SJSA1 (cell line): Measurements from ENCODE around the gene STON2. TPM values are rescaled to one million over a fixed set of nuclear protein-coding genes. Genes with fewer than 3 reads are reported as not detected.
"Not testable (repeated sequence)": the region's sequence is repeated elsewhere in the genome, so short reads cannot be mapped to it uniquely, and the experiment has no call there.

Source experiments
- DNase-seq, 2 experiments: peaks; one replicate each; pipeline ENCODE4 v3.0.0-alpha.2; 2015 to 2020; ENCODE audit warnings: low spot score in 2 of 2, low read depth in 1 of 2
- H3K27ac ChIP-seq: fragments of 250-450 bp; sonication (Bioruptor Pico); 2 replicates; pipeline ENCODE4 v1.5.1; 2020; ENCODE audit warnings: mild to moderate bottlenecking, moderate library complexity
- H3K27me3 ChIP-seq: fragments of 250-450 bp; sonication (Bioruptor Pico); replicated peaks from 2 replicates; pipeline ENCODE4 v1.5.1; 2020; ENCODE audit warnings: mild to moderate bottlenecking, moderate library complexity
- H3K36me3 ChIP-seq: fragments of 250-450 bp; sonication (Bioruptor Pico); 2 replicates; pipeline ENCODE4 v1.5.1; 2020; ENCODE audit warnings: mild to moderate bottlenecking
- H3K4me1 ChIP-seq: fragments of 250-450 bp; sonication (Bioruptor Pico); replicated peaks from 2 replicates; pipeline ENCODE4 v1.6.1; 2021; ENCODE audit warnings: mild to moderate bottlenecking
- H3K4me3 ChIP-seq: fragments of 250-450 bp; sonication (Bioruptor Pico); 2 replicates; pipeline ENCODE4 v1.5.1; 2020; ENCODE audit warnings: mild to moderate bottlenecking
- H3K9me3 ChIP-seq: fragments of 250-450 bp; sonication (Bioruptor Pico); replicated peaks from 2 replicates; pipeline ENCODE4 v1.5.1; 2020; ENCODE audit warnings: mild to moderate bottlenecking
- total RNA-seq: library from RNA; depleted of rRNA; stranded (reverse); fragments of >200 nt; shearing (Covaris generic); gene quantifications from 2 replicates; pipeline ENCODE4 v1.2.3, GENCODE V29; 2014

The STON2 gene
- total RNA-seq, 1 experiment from 2014 or later: 0.08 TPM

DNA sequence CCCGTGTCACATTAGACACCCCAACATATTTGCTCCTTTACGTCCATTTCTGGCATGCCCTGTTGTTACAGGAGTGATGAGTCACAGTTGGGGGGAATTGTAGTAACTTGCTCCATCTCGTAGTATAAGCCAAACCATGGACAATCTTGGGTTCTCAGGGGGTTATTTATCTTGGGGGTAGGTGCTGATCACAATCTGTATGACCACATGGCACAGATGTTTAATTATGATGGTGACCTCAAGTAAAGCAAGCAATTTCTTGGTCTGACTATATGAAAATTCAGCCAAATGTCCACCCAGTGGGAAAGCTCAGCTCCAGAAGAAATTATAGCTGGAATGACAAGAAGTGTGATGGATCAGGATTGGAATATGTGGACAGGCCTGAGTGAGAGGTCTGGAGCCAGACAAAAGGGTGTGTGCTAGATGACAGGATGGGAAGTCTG is 32.1 kb upstream of the STON2 start:
- H3K4me3 ChIP-seq: no peak overlapping the region
- H3K9me3 ChIP-seq: no peaks in the 10 kb centered on the region
- no peak overlapping the region for H3K27ac ChIP-seq
- peaks cover 13% of the 10 kb centered on the region for H3K4me1 ChIP-seq
- DNase-seq: no peak
- H3K36me3 ChIP-seq: no peaks in the 10 kb centered on the region
- peaks cover 33% of the 10 kb centered on the region for H3K27me3 ChIP-seq

DNA sequence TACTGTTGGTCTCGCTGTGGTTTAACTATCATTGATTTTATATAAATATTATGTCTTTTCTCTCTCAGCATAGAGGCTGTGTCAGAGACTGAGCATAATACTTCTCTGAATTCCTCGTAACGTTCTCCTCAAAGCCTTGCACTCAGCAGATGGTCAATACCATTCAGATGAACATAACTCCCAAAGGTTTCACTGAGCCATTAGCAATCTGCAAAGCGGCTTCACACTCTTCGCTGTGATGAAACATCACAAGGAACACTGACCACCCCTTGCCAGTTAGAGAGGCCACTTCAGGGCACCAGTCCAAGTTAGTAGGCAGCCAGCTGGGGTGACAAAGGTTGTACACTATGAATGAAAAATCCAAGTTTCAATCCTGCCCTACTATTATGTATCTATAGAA is 30.1 kb upstream of the STON2 start:
- no peak overlapping the region for H3K27ac ChIP-seq
- no peaks in the 10 kb centered on the region for H3K4me1 ChIP-seq
- H3K36me3 ChIP-seq: no peaks in the 10 kb centered on the region
- H3K9me3 ChIP-seq: no peaks in the 10 kb centered on the region
- H3K4me3 ChIP-seq: no peak overlapping the region
- DNase-seq: no peak
- peaks cover 15% of the 10 kb centered on the region for H3K27me3 ChIP-seq

DNA sequence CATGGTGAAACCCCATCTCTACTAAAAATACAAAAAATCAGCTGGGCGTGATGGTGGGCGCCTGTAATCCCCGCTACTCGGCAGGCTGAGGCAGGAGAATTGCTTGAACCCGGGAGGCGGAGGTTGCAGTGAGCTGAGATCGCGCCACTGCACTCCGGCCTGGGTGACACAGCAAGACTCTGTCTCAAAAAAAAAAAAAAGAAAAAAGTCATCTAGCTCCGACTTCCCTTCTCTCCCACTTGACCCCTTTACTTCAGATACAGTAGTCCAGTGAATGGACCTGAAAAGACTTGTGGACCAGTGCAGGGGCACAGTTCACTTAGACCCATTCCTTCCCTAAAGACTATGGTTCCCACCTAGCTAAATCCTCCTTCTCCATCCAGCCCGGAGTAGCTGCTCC is 29.6 kb upstream of the STON2 start:
- not testable (repeated sequence) for H3K4me1 ChIP-seq, H3K36me3 ChIP-seq, H3K9me3 ChIP-seq, H3K27ac ChIP-seq, H3K4me3 ChIP-seq, DNase-seq, H3K27me3 ChIP-seq

DNA sequence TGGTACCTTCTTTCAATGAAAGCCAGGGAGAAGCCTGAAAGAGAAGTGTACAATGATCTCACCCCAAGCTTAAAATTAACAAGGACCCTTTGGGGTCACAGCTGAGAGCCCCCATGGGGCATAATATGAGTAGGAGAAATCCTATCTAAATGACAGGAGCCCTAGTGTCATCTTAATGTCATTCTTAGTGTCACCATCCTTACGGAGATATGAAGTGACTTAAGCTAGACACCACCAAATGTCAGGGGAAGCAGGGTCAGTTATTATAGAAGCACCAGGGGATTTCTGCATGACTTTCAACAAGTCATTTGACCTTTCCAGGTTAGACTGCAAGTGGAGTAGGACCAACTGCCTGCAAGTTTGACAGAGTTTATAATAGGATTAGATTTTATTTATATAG is 28.9 kb upstream of the STON2 start:
- H3K27me3 ChIP-seq: 0 out of 2 replicates have a peak, but pooled peaks cover 3% of the 10 kb centered on the region
- no peaks in the 10 kb centered on the region for H3K4me1 ChIP-seq
- H3K27ac ChIP-seq: no peak overlapping the region
- no peaks in the 10 kb centered on the region for H3K9me3 ChIP-seq
- H3K36me3 ChIP-seq: no peaks in the 10 kb centered on the region
- no peak for DNase-seq
- H3K4me3 ChIP-seq: no peak overlapping the region

DNA sequence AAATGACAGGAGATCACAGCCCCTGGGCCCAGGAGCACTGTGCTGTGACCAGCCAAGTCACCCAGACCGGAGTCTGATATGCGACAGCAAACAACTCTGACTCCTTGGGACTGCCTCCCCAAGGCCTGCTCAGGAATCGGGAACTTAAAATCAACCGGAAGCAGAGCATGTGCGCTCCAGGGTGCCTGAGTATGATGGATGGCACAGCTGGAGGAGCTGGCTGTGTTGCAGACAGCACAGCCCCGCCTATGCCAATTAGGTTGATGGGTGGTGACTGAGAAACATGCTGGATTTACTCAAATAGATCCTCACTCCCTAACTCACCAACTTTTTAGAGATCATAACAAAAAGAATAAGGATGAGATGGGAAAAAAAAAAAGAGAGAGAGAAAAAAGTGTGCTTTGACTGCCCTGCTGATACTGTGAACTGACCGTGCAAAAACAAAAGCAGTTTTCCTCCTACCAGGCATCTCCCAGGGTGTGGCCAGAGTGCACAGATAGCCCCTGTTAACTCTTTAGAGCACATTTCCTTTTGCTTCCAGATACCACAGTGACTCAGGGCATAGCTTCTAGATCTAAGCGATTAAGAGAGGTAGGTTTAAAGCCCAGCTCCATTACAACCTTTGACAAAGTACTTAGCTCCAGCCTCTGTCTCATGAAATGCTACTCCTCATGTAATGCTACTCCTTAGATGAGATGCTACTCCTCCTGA is 27.4 kb upstream of the STON2 start:
- H3K9me3 ChIP-seq: no peaks in the 10 kb centered on the region
- H3K27ac ChIP-seq: no peak overlapping the region
- no peak overlapping the region for H3K4me3 ChIP-seq
- H3K36me3 ChIP-seq: no peaks in the 10 kb centered on the region
- H3K27me3 ChIP-seq: no peaks in the 10 kb centered on the region
- DNase-seq: no peak
- H3K4me1 ChIP-seq: no peaks in the 10 kb centered on the region

DNA sequence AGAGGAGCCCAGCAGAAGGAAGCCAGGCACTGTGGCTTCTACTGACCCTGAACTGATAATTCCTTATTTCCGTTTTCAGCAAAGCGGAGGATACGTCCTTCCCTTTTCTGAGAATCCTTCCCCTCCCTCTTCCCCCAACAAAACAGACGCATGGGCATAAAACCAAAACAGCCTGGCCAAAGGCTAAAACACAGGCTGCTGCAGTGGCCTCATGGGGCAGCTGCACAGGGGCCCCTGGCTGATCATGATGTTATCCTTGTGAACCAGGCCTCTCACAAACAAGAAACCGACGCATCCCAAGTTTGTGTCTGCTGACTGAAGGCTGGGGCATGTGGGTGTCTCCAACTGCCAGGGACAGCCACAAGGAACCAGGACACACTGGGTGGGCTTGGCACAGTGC is 23.4 kb upstream of the STON2 start:
- no peaks in the 10 kb centered on the region for H3K9me3 ChIP-seq
- no peaks in the 10 kb centered on the region for H3K27me3 ChIP-seq
- H3K36me3 ChIP-seq: no peaks in the 10 kb centered on the region
- H3K4me3 ChIP-seq: no peak overlapping the region
- no peak for DNase-seq
- H3K27ac ChIP-seq: no peak overlapping the region
- H3K4me1 ChIP-seq: no peaks in the 10 kb centered on the region

DNA sequence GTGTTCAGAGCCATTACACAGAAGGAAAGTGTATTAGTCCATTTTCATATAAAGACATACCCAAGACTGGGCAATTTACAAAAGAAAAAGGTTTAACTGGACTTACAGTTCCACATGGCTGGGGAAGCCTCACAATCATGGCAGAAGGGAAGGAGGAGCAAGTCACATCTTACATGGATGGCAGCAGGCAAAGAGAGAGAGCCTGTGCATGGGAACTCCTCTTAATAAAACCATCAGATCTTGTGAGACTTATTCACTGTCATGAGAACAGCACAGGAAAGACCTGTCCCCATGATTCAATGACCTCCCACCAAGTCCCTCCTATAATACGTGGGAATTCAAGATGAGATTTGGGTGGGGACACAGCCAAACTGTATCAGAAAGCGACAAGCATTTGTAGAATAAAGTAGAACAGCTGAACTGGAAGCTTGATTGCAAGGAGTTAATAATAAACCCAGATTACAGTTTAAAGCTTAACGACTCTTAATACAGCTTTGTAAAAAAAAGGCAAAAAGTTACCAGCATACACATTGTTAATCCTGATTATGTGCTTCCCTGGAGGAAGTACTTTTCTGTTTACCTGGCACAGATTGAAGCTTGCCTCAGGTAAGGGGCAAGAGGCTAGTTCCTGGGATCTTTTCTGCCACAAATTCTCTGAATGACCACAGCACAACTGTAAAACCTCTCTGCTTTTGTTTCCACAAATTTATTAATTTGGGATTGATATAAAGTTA is 18.1 kb upstream of the STON2 start:
- H3K4me3 ChIP-seq: no peak overlapping the region
- H3K27ac ChIP-seq: no peak overlapping the region
- H3K27me3 ChIP-seq: no peaks in the 10 kb centered on the region
- H3K9me3 ChIP-seq: no peaks in the 10 kb centered on the region
- H3K36me3 ChIP-seq: no peaks in the 10 kb centered on the region
- H3K4me1 ChIP-seq: no peaks in the 10 kb centered on the region
- DNase-seq: no peak

DNA sequence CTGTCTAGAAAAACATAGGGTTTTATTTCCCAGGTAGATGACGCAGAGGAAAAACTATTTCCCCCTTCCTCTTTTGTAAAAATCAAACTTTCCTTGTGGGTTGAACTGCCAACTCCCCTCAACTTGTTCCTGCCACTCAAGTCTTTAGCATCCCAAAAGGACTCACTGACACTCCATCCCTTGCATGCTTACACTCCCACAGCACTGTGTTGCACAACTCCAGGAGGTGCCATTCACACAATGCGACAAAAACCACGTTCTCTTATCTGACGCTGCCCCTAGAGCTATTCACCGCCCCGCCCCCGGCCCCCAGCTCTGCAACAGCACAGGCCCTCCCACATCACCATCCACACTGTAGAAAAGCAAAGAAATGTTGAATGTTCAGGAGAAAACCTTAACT is 16.9 kb upstream of the STON2 start:
- no peaks in the 10 kb centered on the region for H3K4me1 ChIP-seq
- no peaks in the 10 kb centered on the region for H3K27me3 ChIP-seq
- no peak overlapping the region for H3K4me3 ChIP-seq

DNA sequence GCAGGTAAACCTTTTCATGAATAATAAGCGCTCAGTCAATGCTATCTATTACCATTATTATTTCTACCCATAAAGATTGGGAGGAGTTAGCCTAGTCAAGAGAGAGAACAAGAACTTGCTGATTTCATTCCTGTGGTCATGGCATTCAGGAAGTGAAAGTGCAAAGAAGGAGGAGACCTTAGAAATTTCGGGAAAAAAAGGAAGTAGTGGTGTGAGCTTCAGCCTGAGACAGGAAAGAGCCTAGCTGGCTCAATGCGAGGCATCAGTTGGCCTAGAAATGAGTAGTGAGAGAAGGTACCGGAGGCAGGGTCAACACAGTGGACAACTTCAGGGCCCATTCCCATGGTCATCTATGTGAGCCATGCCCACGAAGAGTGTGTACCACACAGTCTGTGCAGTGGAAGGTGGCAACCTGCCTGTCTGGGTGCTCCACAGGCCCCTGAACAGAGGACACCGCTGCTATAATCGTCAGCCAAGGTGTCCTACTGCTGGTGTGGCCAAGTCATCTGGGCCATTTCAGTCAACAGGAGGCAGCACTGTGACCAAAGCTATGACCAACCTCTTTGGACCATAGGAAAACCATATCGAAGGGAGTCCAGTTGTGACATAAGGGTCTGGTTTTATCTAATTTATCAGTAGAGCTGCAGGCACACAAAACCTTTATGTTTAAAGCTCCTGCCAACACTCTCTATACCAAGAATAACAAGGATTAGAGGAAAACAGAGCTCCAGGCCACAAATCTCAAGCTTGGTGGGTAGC is 16.2 kb upstream of the STON2 start:
- Histone ChIP-seq H3K4me3 (no peak overlapping the region), H3K9me3 (no peaks in the 10 kb centered on the region), H3K27me3 (no peaks in the 10 kb centered on the region), H3K36me3 (no peaks in the 10 kb centered on the region), H3K27ac (no peak overlapping the region), H3K4me1 (no peaks in the 10 kb centered on the region)
- DNase-seq: no peak

More for the DNA sequence above, 16.9 kb upstream of the STON2 start:
- Histone ChIP-seq H3K27ac (no peak overlapping the region), H3K36me3 (no peaks in the 10 kb centered on the region), H3K9me3 (no peaks in the 10 kb centered on the region)
- no peak for DNase-seq

DNA sequence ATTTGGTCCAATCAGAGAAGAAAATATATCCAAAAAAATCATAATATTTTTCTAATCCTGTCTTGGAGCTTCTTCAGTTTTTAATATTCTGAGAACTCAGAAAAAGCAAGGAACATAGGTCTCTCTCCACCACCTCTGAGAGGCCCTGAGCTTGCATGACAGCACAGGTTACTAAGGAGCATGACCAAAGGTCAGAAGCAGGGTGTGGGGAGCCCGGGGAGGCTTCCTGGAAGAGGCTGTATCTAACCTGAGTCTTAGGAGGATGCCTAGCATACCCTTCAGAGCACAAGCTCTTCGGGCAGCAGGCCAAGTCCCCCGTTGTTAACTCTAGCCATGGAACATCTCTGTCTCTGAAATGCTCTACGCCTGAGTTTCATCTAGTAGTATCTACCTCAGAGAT is 15.7 kb upstream of the STON2 start:
- Histone ChIP-seq H3K4me1 (no peaks in the 10 kb centered on the region), H3K4me3 (no peak overlapping the region), H3K27me3 (no peaks in the 10 kb centered on the region), H3K27ac (no peak overlapping the region), H3K36me3 (no peaks in the 10 kb centered on the region), H3K9me3 (no peaks in the 10 kb centered on the region)
- DNase-seq: no peak

DNA sequence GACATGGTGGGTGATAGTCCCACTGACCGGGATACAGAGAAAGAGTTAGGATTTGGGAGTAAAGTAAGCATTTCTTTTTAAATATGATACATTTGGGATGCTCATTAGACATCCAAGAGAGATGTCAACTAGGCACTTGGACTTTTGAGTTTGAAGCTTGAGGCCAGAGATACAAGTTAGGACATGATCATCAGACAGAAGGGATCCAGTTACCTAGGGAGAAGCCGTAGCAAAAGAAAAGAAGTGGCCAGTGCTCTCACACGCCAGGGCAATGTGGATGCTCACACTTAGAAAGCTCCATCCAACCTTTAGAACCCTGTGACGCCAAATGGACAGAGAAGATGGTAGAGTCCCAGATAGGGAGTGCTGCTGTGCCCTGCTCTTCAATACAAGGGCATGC is 14.0 kb upstream of the STON2 start:
- DNase-seq: no peak
- no peaks in the 10 kb centered on the region for H3K4me1 ChIP-seq
- no peaks in the 10 kb centered on the region for H3K36me3 ChIP-seq
- no peaks in the 10 kb centered on the region for H3K27me3 ChIP-seq
- no peak overlapping the region for H3K27ac ChIP-seq
- no peak overlapping the region for H3K4me3 ChIP-seq
- no peaks in the 10 kb centered on the region for H3K9me3 ChIP-seq

DNA sequence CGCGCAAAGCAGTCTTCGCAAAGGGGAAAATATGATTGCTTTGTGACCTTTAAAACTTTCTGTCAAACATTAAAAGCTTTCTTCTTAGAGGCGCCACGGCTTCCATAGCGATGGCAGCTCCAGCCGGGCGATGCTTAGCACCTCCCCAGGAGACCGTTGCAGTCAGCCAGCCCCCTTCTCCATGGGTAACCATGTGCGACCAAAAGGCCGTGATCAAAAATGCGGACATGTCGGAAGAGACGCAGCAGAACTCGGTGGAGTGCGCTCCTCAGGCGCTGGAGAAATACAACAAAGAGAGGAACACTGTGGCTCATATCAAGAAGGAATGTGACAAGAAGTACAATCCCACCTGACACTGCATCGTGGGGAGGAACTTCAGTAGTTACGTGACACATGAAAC is 12.7 kb upstream of the STON2 start:
- Histone ChIP-seq H3K9me3 (no peaks in the 10 kb centered on the region), H3K36me3 (no peaks in the 10 kb centered on the region), H3K27ac (no peak overlapping the region), H3K4me3 (no peak overlapping the region), H3K4me1 (no peaks in the 10 kb centered on the region), H3K27me3 (no peaks in the 10 kb centered on the region)
- DNase-seq: no peak

DNA sequence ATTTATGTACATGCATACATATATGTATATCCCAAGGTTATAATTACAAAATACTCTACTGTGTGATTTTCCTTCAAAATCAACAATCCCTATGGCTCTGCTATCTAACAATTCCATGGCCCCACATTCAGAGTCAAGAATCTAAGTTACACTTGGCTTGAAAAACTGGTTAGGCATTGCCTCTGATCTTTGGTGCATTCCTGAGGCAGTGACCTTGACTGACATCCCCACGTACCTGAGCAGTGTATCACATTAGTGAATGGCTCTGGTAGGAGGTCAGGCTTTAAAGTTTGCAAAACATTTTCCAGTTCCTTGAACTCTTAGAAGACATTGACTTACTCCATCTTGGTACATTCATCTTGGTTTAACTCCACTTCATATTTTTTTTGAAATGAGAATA is 8.5 kb upstream of the STON2 start:
- DNase-seq: no peak
- H3K27ac ChIP-seq: no peak overlapping the region
- no peaks in the 10 kb centered on the region for H3K36me3 ChIP-seq
- H3K4me1 ChIP-seq: no peaks in the 10 kb centered on the region
- H3K4me3 ChIP-seq: no peak overlapping the region
- no peaks in the 10 kb centered on the region for H3K9me3 ChIP-seq
- no peaks in the 10 kb centered on the region for H3K27me3 ChIP-seq

DNA sequence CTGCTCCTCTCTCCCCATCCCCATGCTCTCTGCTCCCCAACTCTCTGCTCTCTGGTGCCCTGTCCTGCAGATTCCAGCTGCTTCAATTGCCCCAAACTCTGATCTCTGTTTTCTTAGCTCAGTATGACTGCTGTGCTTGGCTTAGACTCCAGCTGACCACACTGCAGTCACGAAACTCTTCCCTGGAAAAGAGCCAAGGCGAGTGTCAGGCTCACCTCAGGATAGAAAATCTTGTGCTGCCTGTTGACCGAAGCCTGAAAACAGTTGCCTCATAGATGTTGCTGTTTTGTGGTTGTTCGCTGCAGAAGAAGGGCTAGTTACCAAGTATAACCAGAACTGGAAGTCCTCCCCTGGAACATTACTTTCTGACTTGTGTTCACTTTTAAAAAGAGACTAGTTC is 6.7 kb upstream of the STON2 start:
- Histone ChIP-seq H3K36me3 (no peaks in the 10 kb centered on the region), H3K4me3 (no peak overlapping the region), H3K4me1 (no peaks in the 10 kb centered on the region), H3K27ac (no peak overlapping the region), H3K9me3 (no peaks in the 10 kb centered on the region), H3K27me3 (no peaks in the 10 kb centered on the region)
- no peak for DNase-seq
